NOMO-1 treated with DMSO at 0.1 percent for 48 hours (cell line): ENCODE data around the gene WNT3A.

Source experiments
- DNase-seq: peaks from one replicate; lab custom pipeline; 2025; ENCODE audit not compliant: unreplicated experiment; lab: John Stamatoyannopoulos, UW

WNT3A gene

GRCh38 chr1:227999056-227999930 lies 7.5 kb upstream of the WNT3A start:
- peak; percentile 79 for DNase-seq

DNA sequence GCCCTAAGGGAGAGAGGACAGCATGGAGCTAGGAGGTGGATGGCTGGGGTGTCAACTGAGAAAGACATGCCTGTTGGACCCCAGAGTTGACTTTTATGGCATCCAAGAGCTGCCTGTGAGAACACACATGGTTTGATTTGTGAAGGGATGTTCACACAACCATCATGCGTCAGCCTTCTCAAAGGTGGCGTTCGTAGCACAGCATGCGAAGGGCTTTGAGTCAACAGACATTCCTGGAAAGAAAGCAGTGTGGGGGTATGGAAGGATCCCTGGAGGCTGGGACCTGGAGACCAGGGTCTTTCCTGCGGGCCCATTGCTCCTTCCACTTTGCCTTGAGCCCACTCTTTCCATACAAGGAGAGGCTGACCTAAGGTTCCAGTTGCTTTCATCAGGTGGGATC lies 6.4 kb upstream of the WNT3A start:
- no peak for DNase-seq

GRCh38 chr1:228000836-228001563 lies 5.8 kb upstream of the WNT3A start:
- DNase-seq: no peak

DNA sequence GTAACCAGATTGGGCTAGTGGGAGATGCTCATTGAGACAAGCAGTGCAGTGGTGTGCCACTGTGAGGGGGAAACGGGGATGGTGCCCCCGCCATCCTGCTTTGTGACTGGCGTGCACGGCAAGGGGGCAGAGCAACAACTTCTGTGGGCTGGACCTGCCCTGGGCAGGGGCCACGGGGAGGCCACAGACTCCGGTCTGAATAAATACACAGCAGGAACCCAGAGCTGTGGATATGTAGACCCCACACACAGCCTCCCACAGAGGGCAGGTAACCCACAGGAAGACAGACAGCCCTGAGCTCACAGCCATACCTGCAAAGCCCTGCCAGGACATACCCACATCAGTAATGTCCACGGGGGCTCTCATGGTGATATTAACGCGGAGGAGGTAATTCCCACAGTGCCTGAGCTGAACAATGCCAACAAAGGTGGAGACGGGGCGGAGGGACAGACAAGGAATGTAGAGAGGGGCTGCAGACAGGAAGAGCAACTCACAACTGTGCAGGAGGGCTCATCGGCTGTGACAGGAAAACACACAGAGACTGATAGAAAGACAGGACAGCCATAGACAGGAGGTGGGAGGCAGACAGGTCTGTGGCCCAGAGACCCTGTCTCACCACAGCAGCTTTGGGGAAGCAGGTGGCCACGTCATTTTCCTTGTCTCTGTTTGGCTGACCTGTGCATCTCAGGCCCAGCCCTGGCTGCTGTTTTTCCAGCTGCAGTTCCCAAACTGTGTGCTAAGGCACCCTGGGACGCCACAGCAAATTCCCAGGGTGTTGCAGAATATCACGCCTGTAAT lies 4.9 kb upstream of the WNT3A start:
- DNase-seq: no peak

GRCh38 chr1:228002792-228003191 lies 4.0 kb upstream of the WNT3A start:
- no peak for DNase-seq

GRCh38 chr1:228003461-228004330 lies 3.1 kb upstream of the WNT3A start:
- no peak for DNase-seq

- DNase-seq: no peak
Measured at GRCh38 chr1:228004331-228004855, 2.4 kb upstream of the WNT3A start.

GRCh38 chr1:228004856-228005462 lies 1.8 kb upstream of the WNT3A start:
- no peak for DNase-seq

DNA sequence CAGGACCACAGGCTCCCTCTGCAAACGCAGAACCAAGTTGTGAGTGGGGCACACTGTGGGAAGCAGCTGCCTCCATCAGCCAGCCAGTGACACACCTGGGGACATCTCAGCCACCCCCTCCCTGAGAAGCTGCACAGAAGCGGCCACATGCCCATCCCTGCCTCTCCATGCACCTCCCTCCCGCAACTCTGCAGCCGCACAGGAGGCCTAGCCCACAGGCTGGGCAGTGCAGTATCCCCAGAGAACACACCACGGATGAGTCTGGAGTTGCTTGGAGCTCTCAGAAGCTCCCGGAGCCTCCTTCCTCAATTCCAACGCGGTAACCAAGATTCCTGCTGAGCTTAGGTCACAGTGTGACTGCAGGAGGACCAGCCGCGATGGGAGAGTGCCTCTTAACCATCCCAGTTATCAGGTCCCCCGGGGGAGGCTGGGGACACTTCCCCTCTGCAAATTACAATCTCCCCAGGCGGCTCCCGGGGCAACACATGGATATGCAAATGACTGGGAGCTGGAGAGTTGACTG lies 1.2 kb upstream of the WNT3A start:
- no peak for DNase-seq

DNA sequence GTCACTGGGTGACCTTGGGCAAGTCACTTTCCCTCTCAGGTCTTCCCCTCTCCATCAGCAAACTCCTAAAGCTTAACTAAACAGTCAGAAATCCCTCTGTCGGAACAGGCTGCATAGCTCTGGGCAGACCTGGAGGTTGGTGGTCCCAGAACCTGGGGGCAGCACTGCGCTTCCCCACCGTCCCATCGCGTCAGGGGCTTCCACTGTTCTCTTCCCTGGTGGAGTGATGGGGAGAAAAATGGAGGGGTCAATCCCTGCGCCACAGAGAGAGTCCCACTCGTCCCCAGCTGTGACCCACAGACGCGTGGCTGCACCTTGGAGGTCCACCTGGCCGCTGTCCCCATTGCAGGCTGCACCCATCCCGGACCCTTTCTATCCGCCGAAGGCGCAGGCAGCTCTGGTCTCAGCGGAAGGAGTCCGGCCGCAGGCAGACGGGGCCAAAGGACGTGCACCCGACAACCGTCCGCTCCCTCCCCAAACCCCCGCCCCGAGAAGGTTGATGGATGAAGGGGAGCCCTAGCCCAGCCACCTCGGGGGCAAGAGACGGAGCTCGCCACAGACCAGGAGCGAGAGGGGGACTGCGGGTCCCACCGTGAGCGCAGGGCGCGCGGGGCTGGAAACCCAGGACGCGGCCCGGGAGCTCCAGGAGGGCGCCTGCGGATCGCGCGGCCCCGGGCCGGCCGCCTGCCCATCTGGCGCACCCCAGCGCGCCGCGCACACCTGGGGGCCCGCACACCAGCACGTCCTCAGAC lies 588 bp upstream of the WNT3A start:
- DNase-seq: no peak

- no peak for DNase-seq
Measured at GRCh38 chr1:228007049-228007800, 427 bp downstream of the WNT3A start.

GRCh38 chr1:228007801-228008341 lies 1.1 kb downstream of the WNT3A start:
- DNase-seq: no peak

DNA sequence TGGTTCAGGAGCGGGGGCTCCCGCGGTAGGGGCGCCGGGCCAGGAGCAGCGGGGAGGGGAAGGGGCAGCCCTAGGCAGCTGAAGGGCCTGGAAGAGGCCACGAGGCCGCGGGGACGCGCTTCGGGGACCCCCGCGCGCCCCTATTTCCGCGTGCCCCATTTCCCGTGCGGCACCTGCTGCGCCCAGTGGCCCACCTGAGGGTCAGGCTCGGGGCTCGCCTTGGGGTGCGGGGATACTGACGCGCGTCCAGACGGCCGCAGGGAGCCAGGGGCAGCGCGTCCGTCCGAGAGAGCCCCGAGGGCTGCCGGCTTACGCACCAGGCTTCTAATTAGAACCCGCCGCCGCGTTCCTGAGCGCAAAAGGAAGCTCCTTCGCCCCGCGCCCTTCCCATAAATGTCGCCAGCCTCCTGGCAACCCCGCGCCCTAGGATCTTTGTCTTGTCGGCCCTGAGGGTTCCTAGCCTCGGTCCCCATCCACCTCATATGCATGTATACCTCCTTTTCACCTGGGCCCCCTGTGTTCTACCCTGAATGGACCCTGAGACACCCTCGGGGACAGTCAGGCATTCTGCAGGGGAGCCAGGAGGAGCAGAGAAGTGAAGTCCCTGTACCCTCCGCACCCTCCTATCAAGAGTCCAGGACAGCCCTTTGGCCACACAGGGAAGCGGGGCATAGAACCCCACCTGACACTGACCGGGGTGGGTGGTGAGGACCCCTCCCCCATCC lies 1.8 kb downstream of the WNT3A start:
- no peak for DNase-seq

- DNase-seq: no peak
Measured at GRCh38 chr1:228009116-228009827, 2.5 kb downstream of the WNT3A start.

- DNase-seq: no peak
Measured at GRCh38 chr1:228009828-228010775, 3.3 kb downstream of the WNT3A start.

DNA sequence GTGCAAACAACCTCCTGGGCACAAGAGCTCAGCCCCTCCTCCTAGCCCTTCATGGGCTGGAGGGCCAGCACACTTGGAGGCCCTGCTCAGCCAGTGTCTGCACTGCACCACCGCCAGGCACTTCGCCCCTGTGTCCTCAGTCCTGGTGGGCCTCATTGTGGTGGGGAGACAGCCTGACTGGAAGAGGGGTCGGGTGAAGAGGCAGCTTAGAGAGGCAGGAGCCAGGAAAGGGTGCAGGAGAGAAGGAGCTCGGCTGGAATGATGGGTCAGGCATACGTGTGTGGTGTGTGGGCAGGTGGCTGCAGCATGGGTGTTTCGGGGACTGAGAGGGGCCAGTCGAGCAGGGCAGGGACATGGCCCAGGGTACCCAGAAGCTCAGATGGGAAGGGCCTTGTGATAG lies 4.1 kb downstream of the WNT3A start:
- DNase-seq: no peak
